Neural cell (in vitro differentiated cells): ENCODE data around the gene CEACAM6. TPM values are rescaled to one million over a fixed set of nuclear protein-coding genes. Genes with fewer than 3 reads are reported as not detected.

ENCODE experiments used
- H2AFZ ChIP-seq: fragments of 200-600, 300-800 bp; sonication (generic), shearing (Covaris generic); 2 replicates; pipeline ENCODE4 v1.6.0; 2014; ENCODE audit warnings: low read depth, mild to moderate bottlenecking, antibody characterized with exemption, low read length, moderate library complexity
- H3F3A ChIP-seq: fragments of 200-600 bp; shearing (Covaris generic); 2 replicates; pipeline ENCODE4 v1.6.1; 2016; ENCODE audit warnings: mild to moderate bottlenecking, moderate library complexity, mixed read lengths, antibody characterized with exemption, low read length; ENCODE audit not compliant: insufficient read depth, poor library complexity, severe bottlenecking
- H3K27ac ChIP-seq: fragments of 200-600, 300-800 bp; sonication (generic), shearing (Covaris generic); 2 replicates; pipeline ENCODE4 v1.5.1; 2014; ENCODE audit warnings: mild to moderate bottlenecking, low read length, moderate library complexity
- H3K27me3 ChIP-seq: fragments of 300-800, 200-600 bp; sonication (generic), shearing (Covaris generic); 2 replicates; pipeline ENCODE4 v1.6.0; 2014; ENCODE audit warnings: mild to moderate bottlenecking, low read depth, low read length, moderate library complexity; ENCODE audit not compliant: insufficient read depth
- H3K36me3 ChIP-seq: fragments of 300-800, 200-600 bp; sonication (generic), shearing (Covaris generic); 2 replicates; pipeline ENCODE4 v1.5.1; 2014; ENCODE audit warnings: mild to moderate bottlenecking, antibody characterized with exemption, low read length, moderate library complexity; ENCODE audit not compliant: insufficient read depth
- H3K4me2 ChIP-seq: fragments of 300-800, 200-600 bp; sonication (generic), shearing (Covaris generic); 2 replicates; pipeline ENCODE4 v1.6.0; 2014; ENCODE audit warnings: mild to moderate bottlenecking, low read length
- H3K4me3 ChIP-seq: fragments of 300-800, 200-600 bp; sonication (generic), shearing (Covaris generic); 2 replicates; pipeline ENCODE4 v1.5.1; 2014; ENCODE audit warnings: mild to moderate bottlenecking, low read length, moderate library complexity
- H3K79me2 ChIP-seq: fragments of 200-600 bp; shearing (Covaris generic); replicated peaks from 2 replicates; pipeline ENCODE4 v1.6.0; 2014; ENCODE audit warnings: mild to moderate bottlenecking, low read length, moderate library complexity; ENCODE audit not compliant: insufficient read depth
- H3K9ac ChIP-seq: fragments of 300-800, 200-600 bp; sonication (generic), shearing (Covaris generic); 2 replicates; pipeline ENCODE4 v1.6.1; 2016; ENCODE audit warnings: mild to moderate bottlenecking, low read length, mixed read lengths
- H3K9me2 ChIP-seq: fragments of 200-600 bp; shearing (Covaris generic); 2 replicates; pipeline ENCODE4 v1.6.1; 2016; ENCODE audit warnings: mild to moderate bottlenecking, low read length, mixed read lengths; ENCODE audit not compliant: insufficient read depth
- H3K9me3 ChIP-seq: fragments of 200-600, 300-800 bp; sonication (generic), shearing (Covaris generic); 2 replicates; pipeline ENCODE4 v1.6.1; 2016; ENCODE audit warnings: mild to moderate bottlenecking, mixed run types, low read length, moderate library complexity, mixed read lengths
- H4K20me1 ChIP-seq: fragments of 200-600 bp; shearing (Covaris generic); 2 replicates; pipeline ENCODE4 v1.6.1; 2016; ENCODE audit warnings: mild to moderate bottlenecking, mixed run types; ENCODE audit not compliant: insufficient read depth
- CTCF ChIP-seq: fragments of 450-650 bp; IDR thresholded peaks from 2 replicates; pipeline ENCODE4 v1.5.1; 2014; ENCODE audit warnings: antibody characterized with exemption, mild to moderate bottlenecking, moderate library complexity; ENCODE audit not compliant: poor library complexity, severe bottlenecking
- RAD21 ChIP-seq: fragments of 450-650 bp; conservative IDR thresholded peaks from 2 replicates; pipeline ENCODE4 v1.6.1; 2014; ENCODE audit warnings: antibody characterized with exemption, mild to moderate bottlenecking, moderate library complexity
- SMC3 ChIP-seq: fragments of 450-650 bp; conservative IDR thresholded peaks from 2 replicates; pipeline ENCODE4 v1.6.1; 2014; ENCODE audit warnings: antibody characterized with exemption, mild to moderate bottlenecking, moderate library complexity; ENCODE audit not compliant: poor library complexity
- polyA plus RNA-seq: library from polyadenylated mRNA; depleted of rRNA; stranded (reverse); fragments of >200 nt; gene quantifications from 2 replicates; pipeline ENCODE4 v1.2.3, GENCODE V29; 2014
- TF ChIP-seq, protein P1 (sequence below): IDR thresholded peaks from 2 replicates; pipeline ENCODE4 v1.6.1; 2012; ENCODE audit warnings: borderline replicate concordance

CEACAM6 gene
- polyA plus RNA-seq, 1 donor from 2014 or later: not detected

GRCh38 chr19:41821003-41821735 lies 65.8 kb downstream of the CEACAM6 start:
- H4K20me1 ChIP-seq: no peaks in the 10 kb centered on the region
- H3K9ac ChIP-seq: no peak overlapping the region
- H3F3A ChIP-seq: no peaks in the 10 kb centered on the region
- H3K79me2 ChIP-seq: no peaks in the 10 kb centered on the region
- H3K4me2 ChIP-seq: no peak overlapping the region
- H2AFZ ChIP-seq: no peak overlapping the region
- H3K36me3 ChIP-seq: no peaks in the 10 kb centered on the region
- no peaks in the 10 kb centered on the region for H3K9me2 ChIP-seq
- H3K27ac ChIP-seq: no peak overlapping the region
- TF ChIP-seq CTCF (peak; percentile 48), SMC3 (peak; percentile 16), RAD21 (peak; percentile 45)
- TF ChIP-seq, protein P1, sequence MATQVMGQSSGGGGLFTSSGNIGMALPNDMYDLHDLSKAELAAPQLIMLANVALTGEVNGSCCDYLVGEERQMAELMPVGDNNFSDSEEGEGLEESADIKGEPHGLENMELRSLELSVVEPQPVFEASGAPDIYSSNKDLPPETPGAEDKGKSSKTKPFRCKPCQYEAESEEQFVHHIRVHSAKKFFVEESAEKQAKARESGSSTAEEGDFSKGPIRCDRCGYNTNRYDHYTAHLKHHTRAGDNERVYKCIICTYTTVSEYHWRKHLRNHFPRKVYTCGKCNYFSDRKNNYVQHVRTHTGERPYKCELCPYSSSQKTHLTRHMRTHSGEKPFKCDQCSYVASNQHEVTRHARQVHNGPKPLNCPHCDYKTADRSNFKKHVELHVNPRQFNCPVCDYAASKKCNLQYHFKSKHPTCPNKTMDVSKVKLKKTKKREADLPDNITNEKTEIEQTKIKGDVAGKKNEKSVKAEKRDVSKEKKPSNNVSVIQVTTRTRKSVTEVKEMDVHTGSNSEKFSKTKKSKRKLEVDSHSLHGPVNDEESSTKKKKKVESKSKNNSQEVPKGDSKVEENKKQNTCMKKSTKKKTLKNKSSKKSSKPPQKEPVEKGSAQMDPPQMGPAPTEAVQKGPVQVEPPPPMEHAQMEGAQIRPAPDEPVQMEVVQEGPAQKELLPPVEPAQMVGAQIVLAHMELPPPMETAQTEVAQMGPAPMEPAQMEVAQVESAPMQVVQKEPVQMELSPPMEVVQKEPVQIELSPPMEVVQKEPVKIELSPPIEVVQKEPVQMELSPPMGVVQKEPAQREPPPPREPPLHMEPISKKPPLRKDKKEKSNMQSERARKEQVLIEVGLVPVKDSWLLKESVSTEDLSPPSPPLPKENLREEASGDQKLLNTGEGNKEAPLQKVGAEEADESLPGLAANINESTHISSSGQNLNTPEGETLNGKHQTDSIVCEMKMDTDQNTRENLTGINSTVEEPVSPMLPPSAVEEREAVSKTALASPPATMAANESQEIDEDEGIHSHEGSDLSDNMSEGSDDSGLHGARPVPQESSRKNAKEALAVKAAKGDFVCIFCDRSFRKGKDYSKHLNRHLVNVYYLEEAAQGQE: no peak
- no peak overlapping the region for H3K4me3 ChIP-seq
- no peaks in the 10 kb centered on the region for H3K9me3 ChIP-seq
- H3K27me3 ChIP-seq: no peaks in the 10 kb centered on the region

Other genes starting within 250 kb of the CEACAM6 start
- 0.90 and 2.9 TPM in 2 replicates for gene CEACAM21, start 179.4 kb upstream of the CEACAM6 start, polyA plus RNA-seq
- not detected in 2 replicates for gene CEACAM4, start 128.5 kb upstream of the CEACAM6 start, polyA plus RNA-seq
- not detected in 2 replicates for gene CEACAM7, start 67.3 kb upstream of the CEACAM6 start, polyA plus RNA-seq
- not detected in 2 replicates for gene CEACAM5, start 46.9 kb upstream of the CEACAM6 start, polyA plus RNA-seq
- not detected in 2 replicates for gene CEACAM3, start 41.1 kb downstream of the CEACAM6 start, polyA plus RNA-seq
- gene LYPD4, start 89.2 kb downstream of the CEACAM6 start, polyA plus RNA-seq: not detected in 2 replicates
- gene DMRTC2, start 89.5 kb downstream of the CEACAM6 start, polyA plus RNA-seq: not detected in 2 replicates
- gene RPS19, start 104.7 kb downstream of the CEACAM6 start, polyA plus RNA-seq: 783 and 1,001 TPM in 2 replicates
- gene CD79A, start 121.7 kb downstream of the CEACAM6 start, polyA plus RNA-seq: 0.40 TPM in 1 of 2 replicates, not detected in the other
- gene ARHGEF1, start 127.7 kb downstream of the CEACAM6 start, polyA plus RNA-seq: 12.0 and 13.6 TPM in 2 replicates
- 0.31 and 0.52 TPM in 2 replicates for gene ERFL, start 172.9 kb downstream of the CEACAM6 start, polyA plus RNA-seq
- gene RABAC1, start 203.8 kb downstream of the CEACAM6 start, polyA plus RNA-seq: 279 and 290 TPM in 2 replicates
- gene ATP1A3, start 238.7 kb downstream of the CEACAM6 start, polyA plus RNA-seq: 36.2 and 53.6 TPM in 2 replicates